Measurements from ENCODE around the gene NR4A3.
"Not testable (repeated sequence)": the region's sequence is repeated elsewhere in the genome, so short reads cannot be mapped to it uniquely, and the experiment has no call there.

NR4A3 gene
- total RNA-seq, result 4.5 to 653 (median 47.7) reads per million in 18 experiments

- DNase-seq, result peak; percentile 98
Measured at GRCh38 chr9:99821396-99822108, at the start of gene NR4A3. Gene NR4A3 (plus strand): TSS chr9:99821885. CDS start chr9:99828043, 6,158 bp downstream.

DNA sequence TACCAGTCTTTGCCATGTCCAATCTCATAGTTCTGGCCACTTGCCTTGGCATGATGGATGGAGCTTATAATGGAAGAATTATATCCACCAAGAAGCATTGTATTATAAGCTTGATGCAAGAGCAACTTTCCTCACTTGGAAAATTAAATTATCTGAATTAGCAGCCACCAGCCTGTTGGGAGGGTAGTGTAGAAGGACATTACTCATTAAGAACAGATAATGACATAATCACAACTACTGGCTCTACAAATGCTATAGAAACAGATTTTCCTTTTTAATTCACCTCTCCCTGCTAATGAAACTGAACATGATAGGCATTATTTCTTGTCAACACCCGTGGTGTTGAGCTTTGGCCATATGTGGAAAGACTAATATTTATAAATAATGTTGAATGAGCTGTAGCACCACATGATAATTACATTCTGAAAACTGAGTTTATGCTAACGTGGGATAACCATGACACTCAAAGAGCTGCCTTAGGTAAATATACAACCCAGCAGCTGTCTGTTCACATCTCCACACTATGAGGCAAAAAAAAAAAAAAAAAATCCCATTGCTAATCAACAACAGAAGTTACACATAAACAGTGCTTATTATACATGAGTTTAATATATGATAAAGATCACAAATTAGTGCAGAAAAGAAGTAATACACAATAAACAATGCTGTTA lies 48.1 kb upstream of the NR4A3 start:
- DNase-seq, result no peak

GRCh38 chr9:99778308-99778707 lies 43.4 kb upstream of the NR4A3 start:
- no peak for DNase-seq

DNA sequence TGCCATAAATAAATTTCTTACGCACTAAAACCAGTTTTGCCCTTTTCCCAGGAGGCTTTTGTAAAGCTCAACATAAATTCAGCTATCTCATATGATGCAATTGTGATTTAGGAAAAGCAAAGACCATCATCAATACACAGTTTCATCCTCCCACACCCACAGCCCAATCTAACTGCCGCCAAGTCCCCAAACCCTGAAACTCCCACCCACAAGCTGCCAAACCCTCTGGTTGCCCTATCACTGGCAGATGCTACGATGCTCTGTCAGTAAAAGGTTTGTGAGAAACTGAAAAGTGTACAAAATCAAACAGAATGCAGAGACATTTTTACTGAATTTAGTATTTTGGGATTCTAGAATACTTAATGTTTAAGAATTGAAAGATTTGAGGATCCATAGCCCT lies 42.8 kb upstream of the NR4A3 start:
- no peak for DNase-seq

- no peak for DNase-seq
Measured at GRCh38 chr9:99779277-99779676, 42.4 kb upstream of the NR4A3 start.

DNA sequence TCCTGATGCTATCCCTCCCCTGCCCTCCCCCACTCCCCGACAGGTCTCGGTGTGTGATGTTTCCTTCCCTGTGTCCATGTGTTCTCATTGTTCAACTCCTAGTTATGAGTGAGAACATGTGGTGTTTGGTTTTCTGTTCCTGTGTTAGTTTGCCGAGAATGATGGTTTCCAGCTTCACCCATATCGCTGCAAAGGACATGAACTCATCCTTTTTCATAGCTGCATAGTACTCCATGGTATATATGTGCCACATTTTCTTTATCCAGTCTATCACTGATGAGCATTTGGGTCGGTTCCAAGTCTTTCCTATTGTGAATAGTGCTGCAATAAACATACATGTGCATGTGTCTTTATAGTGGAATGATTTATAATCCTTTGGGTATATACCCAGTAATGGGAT lies 39.3 kb upstream of the NR4A3 start:
- not testable (repeated sequence) for DNase-seq

DNA sequence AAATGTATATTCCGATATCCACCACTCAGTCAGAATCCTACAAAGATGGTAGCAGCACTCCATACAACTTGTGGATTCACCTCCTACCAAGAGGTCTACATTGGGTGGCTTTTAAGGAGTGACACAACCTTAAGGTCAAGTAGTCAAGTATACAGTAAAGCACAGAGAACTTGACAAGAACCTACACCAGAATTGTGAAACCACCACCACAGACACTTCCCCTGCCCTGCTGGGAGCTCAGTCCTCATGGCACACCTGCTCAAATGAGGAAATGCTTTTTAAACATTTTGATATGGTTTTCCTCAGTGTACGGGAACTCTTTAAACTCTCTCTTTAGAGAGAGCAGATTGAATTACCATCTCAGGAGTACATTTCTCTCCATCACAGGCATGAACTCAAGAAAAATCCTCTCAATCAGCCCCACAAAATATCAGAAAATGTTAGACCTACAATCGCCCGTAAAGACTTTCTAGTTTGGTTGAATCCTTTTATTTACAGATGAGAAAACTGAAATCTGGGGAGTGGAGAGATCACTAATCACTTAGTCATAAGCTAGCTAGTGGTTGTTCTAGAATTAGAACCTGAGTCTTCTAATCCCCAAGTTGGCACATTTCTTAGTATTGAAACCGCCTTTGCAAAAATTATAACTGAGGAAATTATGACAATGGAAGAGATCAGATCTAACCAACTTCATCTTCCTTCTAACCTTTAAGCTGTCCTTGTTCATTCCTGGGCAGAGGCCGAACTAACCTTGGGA lies 38.5 kb upstream of the NR4A3 start:
- peak in 1 of 2 donors; percentile 4 for DNase-seq

GRCh38 chr9:99783799-99784198 lies 37.9 kb upstream of the NR4A3 start:
- DNase-seq, result no peak

DNA sequence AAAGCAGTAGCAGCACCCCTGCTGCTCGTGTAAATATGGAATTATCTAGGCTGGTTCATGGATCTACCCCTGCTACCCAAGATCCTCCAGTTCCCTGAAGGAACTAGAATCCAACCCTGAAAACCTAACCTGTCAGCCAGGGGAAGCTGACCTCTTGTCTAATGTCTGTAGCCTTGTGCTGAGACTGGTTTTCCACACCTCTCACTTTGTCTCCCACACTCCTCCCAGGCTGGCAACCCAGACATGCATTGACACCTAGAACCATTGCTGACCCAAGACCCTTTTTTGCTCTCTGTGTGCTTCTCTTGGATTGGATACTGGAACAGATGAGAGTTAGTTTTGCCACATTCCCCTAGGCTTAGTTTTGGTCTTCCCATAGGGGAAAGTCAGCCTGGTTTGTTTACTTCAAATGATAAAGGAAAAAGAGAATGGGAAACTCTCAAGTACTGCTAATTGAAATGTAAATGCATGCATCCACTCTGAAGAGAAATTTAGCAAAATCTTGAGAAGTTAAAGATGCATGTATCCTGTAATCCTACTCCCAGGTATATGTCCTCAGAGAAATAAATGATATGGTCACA lies 36.6 kb upstream of the NR4A3 start:
- no peak for DNase-seq

GRCh38 chr9:99787556-99787955 lies 34.1 kb upstream of the NR4A3 start:
- DNase-seq, result peak; percentile 66 to 86

- DNase-seq, result no peak
Measured at GRCh38 chr9:99793528-99793927, 28.2 kb upstream of the NR4A3 start.

DNA sequence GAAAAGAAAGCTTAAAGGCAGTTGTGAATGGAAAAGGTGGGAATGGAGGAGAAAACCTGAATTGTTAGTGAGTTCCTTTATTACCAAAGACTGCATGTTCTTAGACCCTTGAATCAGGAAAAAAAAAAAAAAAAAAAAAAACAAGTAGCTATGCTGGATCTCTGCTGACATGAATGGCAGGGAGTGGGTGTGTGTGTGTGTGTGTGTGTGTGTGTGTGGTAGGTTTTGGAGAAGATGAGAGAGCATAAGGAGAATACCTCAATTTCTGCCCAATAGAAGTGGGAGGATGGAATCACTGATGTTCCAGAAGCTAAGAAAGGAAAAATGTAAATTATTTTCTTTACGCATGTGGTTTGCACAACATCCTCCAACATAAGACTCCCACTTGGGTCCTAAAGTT lies 25.5 kb upstream of the NR4A3 start:
- no peak for DNase-seq

- no peak for DNase-seq
Measured at GRCh38 chr9:99801775-99802174, 19.9 kb upstream of the NR4A3 start.

- no peak for DNase-seq
Measured at GRCh38 chr9:99803694-99804093, 18.0 kb upstream of the NR4A3 start.

DNA sequence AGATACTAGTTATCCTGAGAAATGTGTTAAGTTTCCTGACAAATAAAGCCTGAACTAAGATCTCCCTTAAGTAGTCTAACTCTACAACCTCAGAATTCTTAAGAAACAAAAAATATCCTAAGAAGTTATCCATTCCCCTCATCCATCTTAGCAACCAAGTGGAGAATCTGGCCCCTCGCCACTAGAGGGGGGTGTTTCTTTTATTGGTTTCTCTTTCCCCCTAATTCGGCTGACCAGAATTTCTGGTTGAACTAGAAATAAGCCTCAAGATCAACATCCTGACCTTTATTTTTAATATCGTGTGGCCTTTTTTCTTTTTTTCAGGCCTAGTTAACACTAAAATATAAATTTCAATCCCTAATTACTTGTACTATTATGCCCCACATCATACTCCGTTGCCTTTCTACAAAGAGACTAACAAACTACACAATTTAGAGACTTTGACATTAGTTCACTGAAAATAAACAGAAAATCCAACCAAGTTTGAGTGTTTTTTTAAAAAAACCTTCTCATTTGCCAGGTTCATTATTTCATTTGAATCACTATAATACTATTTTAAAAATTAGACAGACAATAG lies 14.3 kb upstream of the NR4A3 start:
- peak; percentile 62 to 66 for DNase-seq

- DNase-seq, result no peak
Measured at GRCh38 chr9:99807956-99808355, 13.7 kb upstream of the NR4A3 start.

DNA sequence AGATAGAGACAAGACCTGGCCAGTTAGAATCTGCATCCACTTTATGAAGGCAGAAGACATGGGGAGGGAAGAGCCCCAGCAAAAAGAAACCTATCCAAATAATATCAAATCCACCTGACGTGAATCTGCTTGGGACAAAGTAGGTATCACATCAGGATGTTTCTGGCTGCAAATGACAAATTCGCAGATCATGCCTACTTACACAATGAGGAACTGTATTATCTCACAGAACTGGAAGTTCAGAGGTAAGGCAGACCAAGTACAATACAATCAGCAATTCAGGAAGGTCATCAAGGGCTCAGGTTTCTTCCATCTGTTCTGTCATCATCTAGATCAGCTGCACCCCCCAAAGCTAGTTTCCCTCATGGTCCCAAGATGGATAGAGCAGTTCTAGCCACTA lies 13.2 kb upstream of the NR4A3 start:
- DNase-seq, result no peak

DNA sequence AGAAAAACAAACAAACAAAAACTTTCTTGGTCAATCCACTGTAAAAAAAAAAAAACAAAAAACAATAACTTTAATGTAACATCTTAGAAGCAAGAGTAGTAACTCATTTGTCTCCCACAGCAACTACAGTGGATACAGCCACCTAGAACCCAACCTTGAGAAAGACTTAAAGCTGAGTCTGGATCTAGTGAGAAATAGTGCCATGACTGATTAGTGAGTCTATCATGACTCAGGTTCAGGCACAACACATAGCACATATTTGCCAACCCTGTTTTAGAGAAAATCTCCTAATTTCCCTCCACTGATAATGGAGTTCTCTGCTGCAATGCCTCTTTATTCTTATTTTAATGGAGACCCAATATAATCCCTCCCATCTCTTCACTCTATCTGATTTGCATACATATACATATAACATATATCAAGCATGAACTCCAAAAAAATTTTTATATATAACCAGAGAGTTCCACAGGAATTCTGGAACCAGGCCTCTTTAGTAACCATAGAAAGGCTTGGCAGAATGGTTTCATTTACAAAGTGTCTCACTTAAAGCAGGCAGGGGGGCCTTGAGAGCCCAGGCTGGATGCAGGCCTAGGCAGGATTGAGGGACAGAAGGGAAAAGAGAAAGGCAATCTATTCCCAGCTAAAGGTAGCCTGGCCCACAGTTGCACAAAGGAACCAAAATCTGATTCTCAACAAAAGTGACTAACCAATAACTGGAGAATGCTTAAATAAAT lies 11.9 kb upstream of the NR4A3 start:
- DNase-seq, result no peak

DNA sequence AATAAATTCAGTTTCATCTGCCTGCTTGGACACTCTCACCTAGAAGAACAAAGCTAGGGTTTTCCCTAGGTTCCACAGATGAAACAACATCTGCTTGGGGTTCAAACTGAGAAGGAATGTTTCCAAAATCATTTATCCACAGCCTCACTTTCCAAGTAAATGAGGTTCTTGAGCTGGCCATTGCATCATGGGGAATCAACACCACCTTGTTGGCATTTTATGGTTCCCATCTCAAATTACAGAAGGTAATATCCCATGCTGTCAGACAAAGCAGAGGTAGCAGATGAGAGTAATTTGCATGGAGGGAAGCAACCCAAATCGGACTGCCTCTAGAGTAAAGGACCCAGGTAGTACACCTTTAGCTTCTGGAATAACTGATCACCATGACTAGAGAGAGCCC lies 10.5 kb upstream of the NR4A3 start:
- DNase-seq, result no peak

GRCh38 chr9:99811598-99812383 lies 9.9 kb upstream of the NR4A3 start:
- DNase-seq, result no peak

DNA sequence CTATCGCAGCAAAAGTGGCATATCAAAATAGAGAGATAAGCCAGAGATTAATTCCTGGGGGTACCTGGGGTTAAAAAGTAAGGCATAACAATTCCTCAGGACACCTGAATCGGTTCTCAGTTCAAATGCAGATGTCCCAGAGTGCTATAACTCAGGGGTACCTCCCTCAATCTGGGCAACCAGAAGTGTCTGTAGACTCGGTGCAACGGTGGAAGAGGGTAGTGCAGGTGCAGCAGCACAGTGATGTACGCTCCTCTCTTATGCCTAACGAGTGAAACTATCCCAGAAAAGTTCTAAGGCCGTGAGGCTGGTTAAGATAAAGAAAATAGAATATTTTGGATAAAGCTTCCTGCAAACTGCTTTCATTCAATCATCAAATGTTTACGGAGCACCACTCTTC lies 7.9 kb upstream of the NR4A3 start:
- DNase-seq, result no peak

All from inflammatory macrophage (primary cell).